Skeletal muscle satellite cell (primary cell): Measurements from ENCODE around the gene XAGE1A. TPM values are rescaled to one million over a fixed set of nuclear protein-coding genes. Genes with fewer than 3 reads are reported as not detected.
"Not testable (repeated sequence)": the region's sequence is repeated elsewhere in the genome, so short reads cannot be mapped to it uniquely, and the experiment has no call there.

Experiments
- H3K27me3 ChIP-seq: 2 replicates; pipeline ENCODE4 v1.7.0; 2013; ENCODE audit warnings: low read length; ENCODE audit not compliant: control insufficient read depth, insufficient read depth
- H3K36me3 ChIP-seq: 2 replicates; pipeline ENCODE4 v1.7.0; 2013; ENCODE audit warnings: mild to moderate bottlenecking, control low read depth, low read length; ENCODE audit not compliant: insufficient read depth
- H3K4me1 ChIP-seq: 2 replicates; pipeline ENCODE4 v1.7.0; 2013; ENCODE audit warnings: low read length; ENCODE audit not compliant: control insufficient read depth, insufficient read depth
- H3K4me2 ChIP-seq: 2 replicates; pipeline ENCODE4 v1.7.0; 2013; ENCODE audit warnings: mild to moderate bottlenecking, low read length
- H3K4me3 ChIP-seq: 2 replicates; pipeline ENCODE4 v1.7.0; 2013; ENCODE audit warnings: low read length
- H3K9ac ChIP-seq: 2 replicates; pipeline ENCODE4 v1.7.0; 2013; ENCODE audit warnings: mild to moderate bottlenecking, low read depth, low read length, moderate library complexity
- H3K9me3 ChIP-seq: replicated peaks from 2 replicates; pipeline ENCODE4 v1.7.0; 2013; ENCODE audit warnings: mild to moderate bottlenecking, control low read depth, low read length
- total RNA-seq: library from RNA; depleted of rRNA; stranded (reverse); fragments of >200 nt; gene quantifications from 2 replicates; pipeline ENCODE4 v1.2.3, GENCODE V29; 2012; rRNA removed

Gene XAGE1A, protein sequence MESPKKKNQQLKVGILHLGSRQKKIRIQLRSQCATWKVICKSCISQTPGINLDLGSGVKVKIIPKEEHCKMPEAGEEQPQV
- not detected in 2 replicates for total RNA-seq

GRCh38 chrX:52495545-52496418, at the start of gene XAGE1A:
Gene XAGE1A (plus strand): TSS chrX:52495808. CDS start chrX:52497362, 1,554 bp downstream.
- H3K9me3 ChIP-seq, H3K4me3 ChIP-seq, H3K36me3 ChIP-seq, H3K4me1 ChIP-seq, H3K27me3 ChIP-seq, H3K4me2 ChIP-seq, H3K9ac ChIP-seq: not testable (repeated sequence)

DNA sequence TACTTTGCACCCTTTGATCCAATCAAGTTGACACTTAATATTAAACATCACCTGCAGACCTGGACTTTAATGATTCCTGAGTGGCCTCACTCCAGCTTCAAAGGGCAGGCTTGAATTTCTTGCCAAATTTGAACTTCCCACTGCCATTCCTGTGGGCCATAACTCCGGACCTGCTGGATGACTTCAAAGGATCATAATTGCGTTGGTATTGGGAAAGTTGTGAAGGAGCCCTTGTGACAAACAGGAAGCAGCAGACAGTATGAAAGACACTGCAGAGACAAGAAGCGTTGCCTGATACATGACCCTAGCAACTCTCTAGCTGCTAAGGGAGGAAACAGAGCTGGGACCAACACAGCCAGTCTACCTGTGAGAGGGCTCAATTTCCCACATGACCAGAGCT, 43.6 kb upstream of the XAGE1A start:
- H3K4me2 ChIP-seq, H3K9ac ChIP-seq, H3K27me3 ChIP-seq, H3K4me3 ChIP-seq, H3K4me1 ChIP-seq, H3K9me3 ChIP-seq, H3K36me3 ChIP-seq: not testable (repeated sequence)

DNA sequence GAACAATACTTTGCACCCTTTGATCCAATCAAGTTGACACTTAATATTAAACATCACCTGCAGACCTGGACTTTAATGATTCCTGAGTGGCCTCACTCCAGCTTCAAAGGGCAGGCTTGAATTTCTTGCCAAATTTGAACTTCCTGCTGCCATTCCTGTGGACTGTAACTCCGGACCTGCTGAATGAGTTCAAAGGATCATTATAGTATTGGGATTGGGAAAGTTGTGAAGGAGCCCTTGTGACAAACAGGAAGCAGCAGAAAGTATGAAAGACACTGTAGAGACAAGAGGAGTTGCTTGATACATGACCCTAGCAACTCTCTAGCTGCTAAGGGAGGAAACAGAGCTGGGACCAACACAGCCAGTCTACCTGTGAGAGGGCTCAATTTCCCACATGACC, 24.3 kb upstream of the XAGE1A start:
- H3K4me2 ChIP-seq, H3K4me3 ChIP-seq, H3K36me3 ChIP-seq, H3K9me3 ChIP-seq, H3K9ac ChIP-seq, H3K4me1 ChIP-seq: not testable (repeated sequence)
- H3K27me3 ChIP-seq, result peaks cover 11% of the 10 kb centered on the region

GRCh38 chrX:52496419-52496772, 788 bp downstream of the XAGE1A start:
- not testable (repeated sequence) for H3K4me2 ChIP-seq, H3K36me3 ChIP-seq, H3K9ac ChIP-seq, H3K27me3 ChIP-seq, H3K4me3 ChIP-seq, H3K9me3 ChIP-seq, H3K4me1 ChIP-seq

DNA sequence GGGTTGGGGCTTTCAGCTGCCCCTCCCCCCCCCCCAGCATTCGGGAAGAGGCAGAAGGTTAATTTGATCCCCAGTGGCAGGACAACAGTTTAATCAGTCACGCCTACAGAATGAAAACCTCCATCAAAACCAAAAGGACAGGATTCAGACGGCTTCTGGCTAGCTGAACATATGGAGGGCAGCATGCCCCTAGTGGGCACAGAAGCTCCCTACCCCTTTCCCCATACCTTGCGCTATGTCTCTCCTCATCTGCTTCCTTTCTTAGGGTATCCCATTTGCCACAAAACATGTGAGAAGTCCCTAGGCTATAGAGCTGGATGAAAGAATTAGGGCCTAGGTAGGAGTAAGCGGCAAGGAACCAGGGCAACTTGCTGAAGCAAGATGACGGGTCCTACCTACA, 5.8 kb downstream of the XAGE1A start:
- not testable (repeated sequence) for H3K27me3 ChIP-seq, H3K9ac ChIP-seq, H3K9me3 ChIP-seq, H3K4me1 ChIP-seq, H3K4me2 ChIP-seq, H3K36me3 ChIP-seq, H3K4me3 ChIP-seq

- no peak overlapping the region for H3K4me2 ChIP-seq
- no peaks in the 10 kb centered on the region for H3K27me3 ChIP-seq
- H3K4me3 ChIP-seq, result no peak overlapping the region
- no peaks in the 10 kb centered on the region for H3K4me1 ChIP-seq
- H3K9ac ChIP-seq, result no peak overlapping the region
- H3K9me3 ChIP-seq, result no peaks in the 10 kb centered on the region
- H3K36me3 ChIP-seq, result no peaks in the 10 kb centered on the region
Observed at GRCh38 chrX:52504551-52504950, 8.9 kb downstream of the XAGE1A start.

GRCh38 chrX:52507331-52507730, 11.7 kb downstream of the XAGE1A start:
- no peak overlapping the region for H3K4me3 ChIP-seq
- H3K9me3 ChIP-seq, result no peaks in the 10 kb centered on the region
- H3K9ac ChIP-seq, result no peak overlapping the region
- no peak overlapping the region for H3K4me2 ChIP-seq
- H3K27me3 ChIP-seq, result no peaks in the 10 kb centered on the region
- no peaks in the 10 kb centered on the region for H3K36me3 ChIP-seq
- H3K4me1 ChIP-seq, result no peaks in the 10 kb centered on the region

GRCh38 chrX:52509916-52510315, 14.3 kb downstream of the XAGE1A start:
- Histone ChIP-seq H3K9ac (no peak overlapping the region), H3K4me1 (no peaks in the 10 kb centered on the region), H3K9me3 (no peaks in the 10 kb centered on the region), H3K36me3 (no peaks in the 10 kb centered on the region), H3K4me2 (no peak overlapping the region), H3K4me3 (no peak overlapping the region), H3K27me3 (no peaks in the 10 kb centered on the region)

GRCh38 chrX:52511126-52511525, 15.5 kb downstream of the XAGE1A start:
- not testable (repeated sequence) for H3K36me3 ChIP-seq, H3K4me3 ChIP-seq, H3K4me2 ChIP-seq, H3K4me1 ChIP-seq, H3K9ac ChIP-seq, H3K9me3 ChIP-seq, H3K27me3 ChIP-seq

GRCh38 chrX:52516110-52516986, 20.7 kb downstream of the XAGE1A start:
- not testable (repeated sequence) for H3K36me3 ChIP-seq, H3K4me1 ChIP-seq, H3K4me3 ChIP-seq, H3K4me2 ChIP-seq, H3K27me3 ChIP-seq, H3K9me3 ChIP-seq, H3K9ac ChIP-seq

DNA sequence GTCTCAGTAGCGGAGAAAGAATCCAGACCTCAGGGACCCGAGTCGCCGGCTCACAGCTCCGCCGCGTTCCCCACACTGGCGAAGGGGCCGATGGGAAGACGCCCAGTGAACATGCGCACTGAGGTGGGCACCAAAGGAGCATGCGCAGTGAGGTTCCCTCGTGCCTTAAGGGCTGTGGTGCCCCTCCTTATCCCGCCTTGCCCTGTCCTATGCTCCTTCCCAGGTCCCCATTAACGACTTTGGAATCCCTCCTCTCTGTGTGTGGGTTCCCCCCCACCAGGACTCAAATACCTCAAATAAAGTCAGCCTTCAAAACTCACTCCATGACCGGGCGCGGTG, 21.3 kb downstream of the XAGE1A start, which contains the start of gene XAGE1B:
Gene XAGE1B (minus strand): TSS at position 77 of the 339 bp plus-strand sequence. CDS start 1,536 bp downstream, outside the sequence.
- not testable (repeated sequence) for H3K9ac ChIP-seq, H3K4me1 ChIP-seq, H3K36me3 ChIP-seq, H3K9me3 ChIP-seq, H3K4me2 ChIP-seq, H3K27me3 ChIP-seq, H3K4me3 ChIP-seq
